Activated naive CD4-positive, alpha-beta T cell (primary cell): ENCODE results near the gene ZKSCAN8.

Source experiments
- DNase-seq, 4 experiments: peaks; one replicate each; lab custom pipeline; 2025; lab: John Stamatoyannopoulos, UW

Gene ZKSCAN8

DNA sequence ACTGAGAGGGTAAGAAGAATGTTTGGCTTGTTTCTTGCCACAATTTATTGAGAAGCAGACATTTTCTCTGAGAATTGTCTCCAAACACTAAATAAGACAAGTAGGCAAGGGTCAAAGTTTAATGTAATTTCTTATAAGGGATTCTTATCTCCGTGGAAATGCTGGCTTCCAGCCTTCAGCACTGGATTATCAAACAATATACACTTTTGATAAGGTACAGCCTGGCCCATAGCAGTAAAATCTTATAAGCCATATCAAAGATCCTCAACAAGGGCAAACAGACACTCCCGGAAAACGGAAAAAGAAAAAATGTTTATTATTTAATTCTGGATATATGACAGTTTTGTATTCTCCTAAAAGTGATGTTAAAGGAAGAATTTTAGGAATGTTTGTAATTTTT lies 64.8 kb downstream of the ZKSCAN8 start:
- DNase-seq: no peak

DNA sequence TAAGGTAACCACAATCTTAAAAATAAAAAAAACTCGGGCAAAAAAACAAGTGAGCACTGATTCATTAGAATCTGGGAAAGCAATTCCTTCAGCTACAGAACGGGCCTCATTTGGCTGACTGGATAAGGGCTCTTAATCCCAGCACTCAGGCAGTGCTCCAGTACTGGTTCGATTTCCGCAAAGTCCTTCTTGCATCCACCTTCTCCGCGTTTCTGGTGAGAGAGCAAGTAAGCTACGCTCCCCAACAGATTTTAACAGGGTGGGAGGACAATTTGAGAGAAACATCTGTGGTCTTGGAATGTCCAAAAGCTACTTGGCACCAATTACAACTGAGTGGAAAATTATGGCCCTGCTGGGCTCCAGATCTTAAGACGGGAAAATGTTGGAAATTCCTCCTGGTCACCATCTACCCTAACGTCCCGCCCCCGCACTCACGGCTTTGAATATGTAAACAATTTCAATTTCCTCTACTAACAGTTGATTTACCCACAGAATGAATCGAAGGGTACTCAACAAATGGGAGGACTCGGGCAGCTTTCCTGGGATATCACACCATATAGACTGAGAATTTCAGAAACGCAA lies 65.3 kb downstream of the ZKSCAN8 start:
- DNase-seq: no peak

DNA sequence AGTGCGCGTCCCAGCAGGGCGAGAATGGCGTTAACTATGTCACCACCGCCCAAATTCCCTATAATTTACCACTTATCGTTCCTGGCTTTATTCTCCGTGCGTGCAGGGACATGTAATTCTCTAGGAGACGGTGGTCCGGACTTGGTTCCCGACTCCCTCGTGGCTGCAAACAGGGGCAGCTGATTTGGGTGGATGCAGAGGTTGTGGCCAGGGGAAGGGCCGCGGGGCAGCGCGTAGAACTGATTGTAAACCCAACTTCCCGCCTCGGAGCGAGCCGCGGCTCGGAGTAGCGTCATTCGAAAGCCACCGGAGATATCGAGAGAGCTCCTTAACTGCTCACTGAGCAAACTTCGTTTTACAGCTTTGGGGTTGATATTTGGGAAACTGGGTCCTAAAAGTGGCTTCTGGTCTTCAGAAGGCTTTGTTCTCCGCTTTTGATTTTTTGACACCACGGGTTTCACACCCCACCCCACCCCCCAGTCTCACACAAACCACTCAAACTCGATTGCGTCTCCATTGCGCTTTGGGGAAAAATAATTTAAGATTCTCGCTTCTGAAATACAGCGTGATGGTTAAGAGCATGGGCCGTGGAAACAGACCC lies 65.9 kb downstream of the ZKSCAN8 start:
- no peak for DNase-seq

DNA sequence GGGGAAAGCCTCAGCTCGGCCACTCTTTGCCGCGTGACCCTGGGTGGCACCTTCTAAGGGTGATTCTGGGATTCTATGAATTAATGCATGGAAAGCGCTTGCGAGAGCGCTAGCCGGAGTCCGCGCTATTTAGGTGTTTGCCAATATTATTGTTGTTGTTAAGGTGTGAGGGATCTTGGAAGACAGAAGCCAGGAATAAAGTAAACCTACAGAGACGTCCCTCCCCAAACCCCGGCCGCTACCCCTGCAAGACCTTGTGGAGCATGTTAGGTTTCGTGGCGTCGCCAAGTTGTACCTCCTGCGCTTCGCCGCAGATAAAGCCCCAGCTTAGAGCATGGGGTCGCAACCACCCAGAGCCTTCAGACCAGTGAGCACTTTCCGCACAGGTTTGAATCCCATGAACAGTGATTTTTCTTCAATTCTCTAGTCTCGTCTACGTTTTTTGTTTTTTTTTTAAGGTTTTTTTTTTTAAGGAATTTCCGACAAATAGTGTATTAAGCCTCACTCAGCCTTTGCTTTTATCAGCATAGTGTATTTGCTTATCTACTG lies 66.5 kb downstream of the ZKSCAN8 start:
- DNase-seq: no peak
